ENCODE results near the gene INSYN2A.

- TF ChIP-seq HNRNPLL (IDR thresholded peaks at IDR 0.05; ENCODE audit: low read depth, low read length, poor library complexity, severe bottlenecking) = no peak
- no peak for TF ChIP-seq ZMAT5 (CRISPR knock-in tag; IDR thresholded peaks at IDR 0.05; ENCODE audit: borderline replicate concordance, low read depth)
- no peak for TF ChIP-seq USF2 (IDR thresholded peaks at IDR 0.05; ENCODE audit: low read depth, low read length)
- TF ChIP-seq USF2 (CRISPR knock-in tag; IDR thresholded peaks at IDR 0.05; ENCODE audit: borderline replicate concordance) = no peak
- TF ChIP-seq ZNF235 (CRISPR knock-in tag; IDR thresholded peaks at IDR 0.05; ENCODE audit: borderline replicate concordance) = no peak
- TF ChIP-seq NFYB (CRISPR knock-in tag; IDR thresholded peaks at IDR 0.05) = no peak
- no peak for TF ChIP-seq MIXL1 (CRISPR knock-in tag; IDR thresholded peaks at IDR 0.05)
- TF ChIP-seq ZNF407 (CRISPR knock-in tag; IDR thresholded peaks at IDR 0.05; ENCODE audit: not compliant biosample characterization) = no peak
- no peak for TF ChIP-seq POLR2G (IDR thresholded peaks at IDR 0.05; ENCODE audit: low read depth, low read length)
- no peak for TF ChIP-seq GZF1 (CRISPR knock-in tag; IDR thresholded peaks at IDR 0.05)
- no peak for TF ChIP-seq BORCS8-MEF2B (CRISPR knock-in tag; IDR thresholded peaks at IDR 0.05)
- no peak for TF ChIP-seq BHLHE40 (IDR thresholded peaks at IDR 0.05; ENCODE audit: low read length)
Observed at GRCh38 chr10:127151981-127152699, 44.3 kb downstream of the INSYN2A start.

Data from HepG2 (cell line).